Colonic mucosa (tissue), 4 donors: ENCODE measurements around the gene GZMA. TPM values are rescaled to one million over a fixed set of nuclear protein-coding genes. Genes with fewer than 3 reads are reported as not detected.

Experiments
- DNase-seq: peaks from one replicate; pipeline ENCODE4 v3.0.0-alpha.2; 2020
- H3K27ac ChIP-seq: fragments of 200-600 bp; one replicate; pipeline ENCODE4 v1.8.0; 2021
- H3K27me3 ChIP-seq: fragments of 200-600 bp; one replicate; pipeline ENCODE4 v1.8.0; 2021
- H3K36me3 ChIP-seq: fragments of 200-600 bp; one replicate; pipeline ENCODE4 v1.8.0; 2021
- H3K4me1 ChIP-seq: fragments of 200-600 bp; one replicate; pipeline ENCODE4 v1.8.0; 2021; ENCODE audit warnings: mild to moderate bottlenecking
- H3K4me3 ChIP-seq: fragments of 200-600 bp; one replicate; pipeline ENCODE4 v1.8.0; 2021
- H3K9ac ChIP-seq, 2 donors: one replicate each; pipeline ENCODE4 v1.7.0; 2013; ENCODE audit warnings: control low read depth in 2 of 2, low read depth in 2 of 2, low read length in 2 of 2
- H3K9me3 ChIP-seq: fragments of 200-600 bp; one replicate; pipeline ENCODE4 v1.8.0; 2021
- CTCF ChIP-seq: fragments of 200-600 bp; IDR thresholded peaks from one replicate; pipeline ENCODE4 v1.8.0; 2022; ENCODE audit warnings: antibody characterized with exemption, mild to moderate bottlenecking
- intact Hi-C: fragments of 100-400 bp; cut with DNase I; formaldehyde crosslinking; loops from one replicate; pipeline ENCODE4 v1.14.1; 2022
- total RNA-seq, 2 donors: library from RNA; stranded (reverse); fragmentation: NEBNext Ultra II Directional in 1 of 2; extraction: Animal tissue kit (Norgen Biotek cat#: 25700) in 1 of 2; gene quantifications; one replicate each; pipeline ENCODE4 v1.2.1, GENCODE V29; 2021
- donor health status: healthy.
- donor health status: DM: no; HTN: no; CAD: no.
- donor health status: DM: no; HTN: no; CAD: no.

Gene GZMA
- total RNA-seq, 2 donors from 2014 or later, result 2.0 to 5.7 TPM

GRCh38 chr5:55151923-55152842, 49.7 kb downstream of the GZMA start:
- no peak for TF ChIP-seq CTCF
- Histone ChIP-seq H3K9me3 (no peaks in the 10 kb centered on the region), H3K36me3 (no peaks in the 10 kb centered on the region), H3K27ac (no peak overlapping the region), H3K27me3 (no peaks in the 10 kb centered on the region), H3K4me3 (no peak overlapping the region), H3K4me1 (no peaks in the 10 kb centered on the region), H3K9ac (no peak overlapping the region)
- intact Hi-C loops, result no loop called here
- DNase-seq, result no peak

GRCh38 chr5:55154873-55155272, 52.4 kb downstream of the GZMA start:
- Histone ChIP-seq H3K4me3 (no peak overlapping the region), H3K4me1 (no peaks in the 10 kb centered on the region), H3K36me3 (no peaks in the 10 kb centered on the region), H3K9ac (no peak overlapping the region), H3K27me3 (no peaks in the 10 kb centered on the region), H3K27ac (no peak overlapping the region), H3K9me3 (no peaks in the 10 kb centered on the region)
- intact Hi-C loops, result loop anchor here (5.0 kb wide), 1 partner anchor 248 kb away; no protein-coding TSS in a partner anchor
- TF ChIP-seq CTCF, result no peak
- no peak for DNase-seq

Other genes starting within 250 kb of the GZMA start
- under 1 TPM in 1 of 2 donors, not detected in 1; 0.29 TPM for gene ESM1, start 117.1 kb upstream of the GZMA start, total RNA-seq
- gene GZMK, start 78.4 kb upstream of the GZMA start, total RNA-seq, result under 1 TPM; 0.32 to 0.40 TPM
- gene GPX8, start 57.5 kb downstream of the GZMA start, total RNA-seq, result 1 to 10 TPM; 7.1 TPM
- not detected for gene CDC20B, start 70.5 kb downstream of the GZMA start, total RNA-seq
- gene MCIDAS, start 124.7 kb downstream of the GZMA start, total RNA-seq, result under 1 TPM; 0.13 to 0.22 TPM
- 1 to 10 TPM; 2.5 to 2.6 TPM for gene CCNO, start 131.0 kb downstream of the GZMA start, total RNA-seq
- 10 to 100 TPM; 20.8 to 24.6 TPM for gene DHX29, start 205.0 kb downstream of the GZMA start, total RNA-seq
- 10 to 100 TPM; 53.7 to 69.0 TPM for gene MTREX, start 205.3 kb downstream of the GZMA start, total RNA-seq